ENCODE measurements around the gene TRIM5.

The TRIM5 gene

GRCh38 chr11:5626196-5626595, 58.7 kb downstream of the TRIM5 start:
- DNase-seq = no peak
- Histone ChIP-seq H3K27me3 (ENCODE audit: insufficient read depth, low read length, poor library complexity) (no peaks in the 10 kb centered on the region), H4K8ac (ENCODE audit: low read depth, low read length) (no peak overlapping the region), H3K4me2 (ENCODE audit: low read length) (no peak overlapping the region), H3K79me1 (ENCODE audit: low read length) (no peaks in the 10 kb centered on the region), H4K5ac (ENCODE audit: low read length) (no peak overlapping the region), H3K9ac (ENCODE audit: low read length) (no peak overlapping the region), H2BK5ac (ENCODE audit: low read length) (no peak overlapping the region), H3K18ac (ENCODE audit: low read length) (no peak overlapping the region), H3K4me1 (ENCODE audit: control insufficient read depth, low read depth, low read length) (no peaks in the 10 kb centered on the region), H2BK15ac (replicated peaks; ENCODE audit: low read depth) (no peak overlapping the region), H2AK5ac (ENCODE audit: low read length) (no peak overlapping the region), H3K23ac (ENCODE audit: low read length) (no peak overlapping the region), H3K79me2 (ENCODE audit: control insufficient read depth, insufficient read depth, low read length) (no peaks in the 10 kb centered on the region), H3K27ac (ENCODE audit: low read depth, low read length) (no peak overlapping the region), H2BK120ac (ENCODE audit: low read depth, low read length) (no peak overlapping the region), H3K36me3 (ENCODE audit: control insufficient read depth, insufficient read depth, low read length) (no peaks in the 10 kb centered on the region), H3K4ac (ENCODE audit: low read depth, low read length) (no peak overlapping the region), H3K4me3 (ENCODE audit: low read length) (no peak overlapping the region), H3K56ac (ENCODE audit: low read length) (no peak overlapping the region)
- WGBS (ENCODE audit: extremely low coverage, insufficient coverage, low lambda C conversion rate) = no CpG with 5 or more reads among the region's 5 CpGs

GRCh38 chr11:5625281-5625680, 59.6 kb downstream of the TRIM5 start:
- Histone ChIP-seq H2BK15ac (replicated peaks; ENCODE audit: low read depth) (no peak overlapping the region), H2BK120ac (ENCODE audit: low read depth, low read length) (no peak overlapping the region), H3K4me1 (ENCODE audit: control insufficient read depth, low read depth, low read length) (no peaks in the 10 kb centered on the region), H3K9ac (ENCODE audit: low read length) (no peak overlapping the region), H3K18ac (ENCODE audit: low read length) (no peak overlapping the region), H3K23ac (ENCODE audit: low read length) (no peak overlapping the region), H3K79me1 (ENCODE audit: low read length) (no peaks in the 10 kb centered on the region), H3K27me3 (ENCODE audit: insufficient read depth, low read length, poor library complexity) (no peaks in the 10 kb centered on the region), H4K5ac (ENCODE audit: low read length) (no peak overlapping the region), H2AK5ac (ENCODE audit: low read length) (no peak overlapping the region), H3K4ac (ENCODE audit: low read depth, low read length) (no peak overlapping the region), H3K79me2 (ENCODE audit: control insufficient read depth, insufficient read depth, low read length) (no peaks in the 10 kb centered on the region), H3K56ac (ENCODE audit: low read length) (no peak overlapping the region), H4K8ac (ENCODE audit: low read depth, low read length) (no peak overlapping the region), H3K4me2 (ENCODE audit: low read length) (no peak overlapping the region), H3K4me3 (ENCODE audit: low read length) (no peak overlapping the region), H3K27ac (ENCODE audit: low read depth, low read length) (no peak overlapping the region), H3K36me3 (ENCODE audit: control insufficient read depth, insufficient read depth, low read length) (no peaks in the 10 kb centered on the region), H2BK5ac (ENCODE audit: low read length) (no peak overlapping the region)
- no CpG with 5 or more reads among the region's 4 CpGs for WGBS (ENCODE audit: extremely low coverage, insufficient coverage, low lambda C conversion rate)
- no peak for DNase-seq

- peak; percentile 51 for DNase-seq
Measured at GRCh38 chr11:5624489-5625279, 60.2 kb downstream of the TRIM5 start, which contains the start of gene TRIM34. TRIM34 (plus strand) TSS chr11:5625001; CDS start chr11:5632332, 7,331 bp downstream.

GRCh38 chr11:5622802-5623201, 62.1 kb downstream of the TRIM5 start:
- Histone ChIP-seq H3K4me2 (ENCODE audit: low read length) (no peak overlapping the region), H3K18ac (ENCODE audit: low read length) (no peak overlapping the region), H4K5ac (ENCODE audit: low read length) (no peak overlapping the region), H3K36me3 (ENCODE audit: control insufficient read depth, insufficient read depth, low read length) (no peaks in the 10 kb centered on the region), H3K4ac (ENCODE audit: low read depth, low read length) (no peak overlapping the region), H4K8ac (ENCODE audit: low read depth, low read length) (no peak overlapping the region), H3K9ac (ENCODE audit: low read length) (no peak overlapping the region), H2AK5ac (ENCODE audit: low read length) (no peak overlapping the region), H2BK15ac (replicated peaks; ENCODE audit: low read depth) (no peak overlapping the region), H3K79me2 (ENCODE audit: control insufficient read depth, insufficient read depth, low read length) (no peaks in the 10 kb centered on the region), H3K23ac (ENCODE audit: low read length) (no peak overlapping the region), H3K4me3 (ENCODE audit: low read length) (no peak overlapping the region), H3K27ac (ENCODE audit: low read depth, low read length) (no peak overlapping the region), H3K56ac (ENCODE audit: low read length) (no peak overlapping the region), H2BK120ac (ENCODE audit: low read depth, low read length) (no peak overlapping the region), H3K79me1 (ENCODE audit: low read length) (no peaks in the 10 kb centered on the region), H3K27me3 (ENCODE audit: insufficient read depth, low read length, poor library complexity) (no peaks in the 10 kb centered on the region), H2BK5ac (ENCODE audit: low read length) (no peak overlapping the region), H3K4me1 (ENCODE audit: control insufficient read depth, low read depth, low read length) (no peaks in the 10 kb centered on the region)
- no peak for DNase-seq
- WGBS (ENCODE audit: extremely low coverage, insufficient coverage, low lambda C conversion rate) = no CpG with 5 or more reads among the region's 3 CpGs

More at GRCh38 chr11:5624489-5625279, 60.2 kb downstream of the TRIM5 start, which contains the start of gene TRIM34:
- no peak within 1 kb of the TSS for H3K18ac ChIP-seq (ENCODE audit: low read length)
- peak within 1 kb of the TSS; percentile 25 for H3K9ac ChIP-seq (ENCODE audit: low read length)
- H3K27me3 ChIP-seq (ENCODE audit: insufficient read depth, low read length, poor library complexity) = no peaks in the 10 kb centered on the region
- no peak within 1 kb of the TSS for H3K4me3 ChIP-seq (ENCODE audit: low read length)
- WGBS (ENCODE audit: extremely low coverage, insufficient coverage, low lambda C conversion rate) = no CpG with 5 or more reads among the region's 7 CpGs
- H3K79me1 ChIP-seq (ENCODE audit: low read length) = no peaks in the 10 kb centered on the region
- H3K4me1 ChIP-seq (ENCODE audit: control insufficient read depth, low read depth, low read length) = no peaks in the 10 kb centered on the region
- H3K56ac ChIP-seq (ENCODE audit: low read length) = peak within 1 kb of the TSS; percentile 56
- no peak within 1 kb of the TSS for H3K4ac ChIP-seq (ENCODE audit: low read depth, low read length)
- no peak within 1 kb of the TSS for H2BK15ac ChIP-seq (replicated peaks; ENCODE audit: low read depth)
- no peaks in the 10 kb centered on the region for H3K36me3 ChIP-seq (ENCODE audit: control insufficient read depth, insufficient read depth, low read length)
- no peak within 1 kb of the TSS for H3K23ac ChIP-seq (ENCODE audit: low read length)
- H2AK5ac ChIP-seq (ENCODE audit: low read length) = no peak within 1 kb of the TSS
- H2BK120ac ChIP-seq (ENCODE audit: low read depth, low read length) = no peak within 1 kb of the TSS
- peak within 1 kb of the TSS; percentile 17 for H3K4me2 ChIP-seq (ENCODE audit: low read length)
- H4K8ac ChIP-seq (ENCODE audit: low read depth, low read length) = no peak within 1 kb of the TSS
- H4K5ac ChIP-seq (ENCODE audit: low read length) = peak within 1 kb of the TSS; percentile 16
- H3K79me2 ChIP-seq (ENCODE audit: control insufficient read depth, insufficient read depth, low read length) = no peaks in the 10 kb centered on the region
- no peak within 1 kb of the TSS for H3K27ac ChIP-seq (ENCODE audit: low read depth, low read length)
- no peak within 1 kb of the TSS for H2BK5ac ChIP-seq (ENCODE audit: low read length)

- Histone ChIP-seq H2BK120ac (ENCODE audit: low read depth, low read length) (no peak overlapping the region), H2BK5ac (ENCODE audit: low read length) (no peak overlapping the region), H3K36me3 (ENCODE audit: control insufficient read depth, insufficient read depth, low read length) (no peaks in the 10 kb centered on the region), H3K9ac (ENCODE audit: low read length) (no peak overlapping the region), H3K79me2 (ENCODE audit: control insufficient read depth, insufficient read depth, low read length) (no peaks in the 10 kb centered on the region), H2AK5ac (ENCODE audit: low read length) (no peak overlapping the region), H3K27me3 (ENCODE audit: insufficient read depth, low read length, poor library complexity) (no peaks in the 10 kb centered on the region), H3K18ac (ENCODE audit: low read length) (no peak overlapping the region), H3K4me2 (ENCODE audit: low read length) (no peak overlapping the region), H3K4me1 (ENCODE audit: control insufficient read depth, low read depth, low read length) (no peaks in the 10 kb centered on the region), H2BK15ac (replicated peaks; ENCODE audit: low read depth) (no peak overlapping the region), H4K8ac (ENCODE audit: low read depth, low read length) (no peak overlapping the region), H3K56ac (ENCODE audit: low read length) (no peak overlapping the region), H4K5ac (ENCODE audit: low read length) (no peak overlapping the region), H3K27ac (ENCODE audit: low read depth, low read length) (no peak overlapping the region), H3K4me3 (ENCODE audit: low read length) (no peak overlapping the region), H3K23ac (ENCODE audit: low read length) (no peak overlapping the region), H3K4ac (ENCODE audit: low read depth, low read length) (no peak overlapping the region), H3K79me1 (ENCODE audit: low read length) (no peaks in the 10 kb centered on the region)
- peak; percentile 49 for DNase-seq
Measured at GRCh38 chr11:5621580-5621979, 63.3 kb downstream of the TRIM5 start.

All from mesendoderm (in vitro differentiated cells).